Measurements from ENCODE around the gene ZNF536. TPM values are rescaled to one million over a fixed set of nuclear protein-coding genes. Genes with fewer than 3 reads are reported as not detected.

Gene ZNF536
- total and polyA plus RNA-seq, 10 of the 15 experiments (the other 5 are each of a cell fraction or from before 2014, with no cell fraction given), result not detected

DNA sequence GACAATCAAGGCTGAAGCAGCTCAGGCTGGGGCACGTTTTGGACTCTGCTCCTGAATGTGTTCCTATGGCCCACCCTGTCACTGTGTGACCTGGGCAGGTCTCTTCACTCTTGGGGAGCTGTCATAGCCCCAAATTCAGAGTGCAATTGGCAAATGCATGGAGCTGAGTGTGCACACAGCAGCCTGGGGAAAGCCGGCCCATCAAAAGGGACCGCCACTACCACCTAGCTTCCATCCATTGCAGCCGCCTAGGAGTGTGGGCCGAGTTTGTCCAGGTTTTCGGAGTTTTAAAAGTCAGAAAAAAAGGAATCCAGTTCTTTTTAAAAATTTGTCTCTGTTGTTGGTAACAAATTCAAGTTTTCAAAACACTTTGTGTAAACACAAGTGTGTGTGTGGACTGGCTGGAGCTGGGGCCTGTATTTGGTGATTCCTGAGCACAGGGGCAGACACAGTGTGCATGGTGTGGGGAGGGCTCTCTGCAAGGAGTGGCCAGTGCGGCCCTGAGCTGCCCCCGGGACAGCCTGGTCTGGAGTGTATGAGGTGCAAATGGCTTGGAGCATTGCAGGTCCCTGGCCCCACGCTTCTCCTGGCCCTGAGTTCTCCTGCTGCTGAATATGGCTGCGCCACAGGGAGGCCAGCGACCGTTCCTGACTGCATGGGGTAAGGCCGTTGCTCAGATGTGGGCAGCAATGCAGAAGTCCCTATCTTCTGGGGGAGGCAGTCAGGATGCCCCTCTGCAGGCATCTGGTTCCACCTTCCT, 13.2 kb upstream of the ZNF536 start (continued):
- TF ChIP-seq, protein P1, sequence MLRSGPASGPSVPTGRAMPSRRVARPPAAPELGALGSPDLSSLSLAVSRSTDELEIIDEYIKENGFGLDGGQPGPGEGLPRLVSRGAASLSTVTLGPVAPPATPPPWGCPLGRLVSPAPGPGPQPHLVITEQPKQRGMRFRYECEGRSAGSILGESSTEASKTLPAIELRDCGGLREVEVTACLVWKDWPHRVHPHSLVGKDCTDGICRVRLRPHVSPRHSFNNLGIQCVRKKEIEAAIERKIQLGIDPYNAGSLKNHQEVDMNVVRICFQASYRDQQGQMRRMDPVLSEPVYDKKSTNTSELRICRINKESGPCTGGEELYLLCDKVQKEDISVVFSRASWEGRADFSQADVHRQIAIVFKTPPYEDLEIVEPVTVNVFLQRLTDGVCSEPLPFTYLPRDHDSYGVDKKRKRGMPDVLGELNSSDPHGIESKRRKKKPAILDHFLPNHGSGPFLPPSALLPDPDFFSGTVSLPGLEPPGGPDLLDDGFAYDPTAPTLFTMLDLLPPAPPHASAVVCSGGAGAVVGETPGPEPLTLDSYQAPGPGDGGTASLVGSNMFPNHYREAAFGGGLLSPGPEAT (IDR thresholded peaks at IDR 0.05; ENCODE audit: low read depth), result no peak
- TF ChIP-seq, protein P2, sequence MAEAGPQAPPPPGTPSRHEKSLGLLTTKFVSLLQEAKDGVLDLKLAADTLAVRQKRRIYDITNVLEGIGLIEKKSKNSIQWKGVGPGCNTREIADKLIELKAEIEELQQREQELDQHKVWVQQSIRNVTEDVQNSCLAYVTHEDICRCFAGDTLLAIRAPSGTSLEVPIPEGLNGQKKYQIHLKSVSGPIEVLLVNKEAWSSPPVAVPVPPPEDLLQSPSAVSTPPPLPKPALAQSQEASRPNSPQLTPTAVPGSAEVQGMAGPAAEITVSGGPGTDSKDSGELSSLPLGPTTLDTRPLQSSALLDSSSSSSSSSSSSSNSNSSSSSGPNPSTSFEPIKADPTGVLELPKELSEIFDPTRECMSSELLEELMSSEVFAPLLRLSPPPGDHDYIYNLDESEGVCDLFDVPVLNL (IDR thresholded peaks at IDR 0.05; ENCODE audit: low read depth, low read length), result no peak
- TF ChIP-seq, protein P3, sequence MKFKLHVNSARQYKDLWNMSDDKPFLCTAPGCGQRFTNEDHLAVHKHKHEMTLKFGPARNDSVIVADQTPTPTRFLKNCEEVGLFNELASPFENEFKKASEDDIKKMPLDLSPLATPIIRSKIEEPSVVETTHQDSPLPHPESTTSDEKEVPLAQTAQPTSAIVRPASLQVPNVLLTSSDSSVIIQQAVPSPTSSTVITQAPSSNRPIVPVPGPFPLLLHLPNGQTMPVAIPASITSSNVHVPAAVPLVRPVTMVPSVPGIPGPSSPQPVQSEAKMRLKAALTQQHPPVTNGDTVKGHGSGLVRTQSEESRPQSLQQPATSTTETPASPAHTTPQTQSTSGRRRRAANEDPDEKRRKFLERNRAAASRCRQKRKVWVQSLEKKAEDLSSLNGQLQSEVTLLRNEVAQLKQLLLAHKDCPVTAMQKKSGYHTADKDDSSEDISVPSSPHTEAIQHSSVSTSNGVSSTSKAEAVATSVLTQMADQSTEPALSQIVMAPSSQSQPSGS (IDR thresholded peaks at IDR 0.05; ENCODE audit: low read length), result no peak
- TF ChIP-seq TCF3 (IDR thresholded peaks at IDR 0.05; ENCODE audit: borderline replicate concordance, insufficient read depth, low read depth, low read length) (no peak), TCF7 (IDR thresholded peaks at IDR 0.05; ENCODE audit: borderline replicate concordance) (no peak)

DNA sequence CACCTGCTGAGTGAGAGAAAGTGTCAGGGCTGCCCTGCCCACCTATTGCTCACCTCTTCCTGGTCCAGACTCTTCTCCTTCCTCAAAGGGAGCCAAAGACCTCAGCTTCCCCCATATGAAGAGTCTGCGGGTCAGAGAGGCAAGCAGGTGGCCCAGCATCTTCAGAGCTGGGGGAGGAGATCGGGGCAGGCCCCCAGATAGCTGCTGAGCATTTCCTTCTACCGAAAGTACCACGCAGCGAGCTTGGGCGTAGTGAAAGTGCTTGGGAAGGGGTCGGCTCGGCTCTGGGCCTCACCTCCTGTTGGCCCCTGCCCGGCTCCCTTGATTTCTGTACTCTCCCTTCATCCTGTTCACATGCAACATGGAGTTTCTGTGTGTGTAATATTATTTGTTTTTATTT, 12.2 kb upstream of the ZNF536 start:
- BruUV-seq (replicated peaks), result no TSS peak
- Histone ChIP-seq H3K4me3 (no peak overlapping the region), H3K36me3 (ENCODE audit: control insufficient read depth in 2 of 2, insufficient read depth in 2 of 2, low read length in 1 of 2) (no peaks in the 10 kb centered on the region), H3K4me1 (ENCODE audit: control insufficient read depth, insufficient read depth, low read length) (no peaks in the 10 kb centered on the region), H3K27me3 (replicated peaks in 1 of 2; ENCODE audit: control insufficient read depth in 2 of 2, insufficient read depth in 2 of 2, low read length in 1 of 2) (peaks cover 0 to 5% of the 10 kb centered on the region in 2 experiments; a peak in 1 of 4 replicates), H3K4me2 (ENCODE audit: control insufficient read depth, insufficient read depth) (no peak overlapping the region), H3K9ac (ENCODE audit: control insufficient read depth, insufficient read depth, low read length) (no peak overlapping the region), H4K20me1 (ENCODE audit: control insufficient read depth, insufficient read depth) (no peaks in the 10 kb centered on the region), H3K27ac (ENCODE audit: control insufficient read depth, insufficient read depth) (no peak overlapping the region), H2AFZ (ENCODE audit: control insufficient read depth, low read depth, low read length) (no peak overlapping the region), H3K79me2 (ENCODE audit: control insufficient read depth, insufficient read depth, low read length) (no peaks in the 10 kb centered on the region), H3K9me3 (replicated peaks; ENCODE audit: control insufficient read depth, insufficient read depth, low read length) (no peaks in the 10 kb centered on the region)
- no peak for ATAC-seq
- no peak for FAIRE-seq
- RAD21 ChIA-PET (ENCODE audit: unreplicated experiment), result no interaction called here
- SMC1A ChIA-PET (ENCODE audit: uncharacterized antibody, unreplicated experiment), result no interaction called here
- POLR2A ChIA-PET, result no interaction called here
- CTCF ChIA-PET, result no interaction called here
- in situ Hi-C loops (cut with MboI) (no loop called here), intact Hi-C loops (cut with micrococcal nuclease; ENCODE audit: unreplicated experiment) (no loop called here)
- 0% methylated on average over 9 of the region's 9 CpGs for WGBS (ENCODE audit: insufficient coverage, insufficient replicate concordance, low lambda C conversion rate, missing lambda C conversion rate)
- no peak for DNase-seq (ENCODE audit: low read depth, low spot score)
- TF ChIP-seq MXI1 (IDR thresholded peaks at IDR 0.05; ENCODE audit: low read depth, low read length) (no peak), STAT3 (IDR thresholded peaks at IDR 0.05; ENCODE audit: low read depth, low read length) (no peak), ZNF274 (IDR thresholded peaks at IDR 0.05; ENCODE audit: insufficient read depth, insufficient read length) (no peak), MYC (IDR thresholded peaks at IDR 0.05; ENCODE audit: insufficient read depth, insufficient read length, insufficient replicate concordance, low read length, severe bottlenecking) (no peak), CBX3 (IDR thresholded peaks at IDR 0.05; ENCODE audit: borderline replicate concordance, low read depth) (no peak)
- TF ChIP-seq, protein P4, sequence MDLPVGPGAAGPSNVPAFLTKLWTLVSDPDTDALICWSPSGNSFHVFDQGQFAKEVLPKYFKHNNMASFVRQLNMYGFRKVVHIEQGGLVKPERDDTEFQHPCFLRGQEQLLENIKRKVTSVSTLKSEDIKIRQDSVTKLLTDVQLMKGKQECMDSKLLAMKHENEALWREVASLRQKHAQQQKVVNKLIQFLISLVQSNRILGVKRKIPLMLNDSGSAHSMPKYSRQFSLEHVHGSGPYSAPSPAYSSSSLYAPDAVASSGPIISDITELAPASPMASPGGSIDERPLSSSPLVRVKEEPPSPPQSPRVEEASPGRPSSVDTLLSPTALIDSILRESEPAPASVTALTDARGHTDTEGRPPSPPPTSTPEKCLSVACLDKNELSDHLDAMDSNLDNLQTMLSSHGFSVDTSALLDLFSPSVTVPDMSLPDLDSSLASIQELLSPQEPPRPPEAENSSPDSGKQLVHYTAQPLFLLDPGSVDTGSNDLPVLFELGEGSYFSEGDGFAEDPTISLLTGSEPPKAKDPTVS (IDR thresholded peaks at IDR 0.05; ENCODE audit: low read depth, low read length), result no peak
